Liver (tissue), 9 donors: ENCODE data around the gene CRY1. TPM values are rescaled to one million over a fixed set of nuclear protein-coding genes. Genes with fewer than 3 reads are reported as not detected.

ENCODE experiments used
- DNase-seq: peaks from one replicate; pipeline ENCODE4 v3.0.0-alpha.2; 2017; ENCODE audit warnings: low spot score
- H3K27ac ChIP-seq, 2 donors: one replicate each; pipeline ENCODE4 v1.7.0; 2013; ENCODE audit warnings: inconsistent platforms in 2 of 2, low read length in 2 of 2, control low read depth in 1 of 2, low read depth in 1 of 2, mild to moderate bottlenecking in 1 of 2
- H3K27me3 ChIP-seq, 4 donors: one replicate each; pipeline versions ENCODE4 v1.6.1 to v1.7.0; 2013; ENCODE audit warnings: low read length in 3 of 4, inconsistent platforms in 1 of 4, mild to moderate bottlenecking in 1 of 4, moderate library complexity in 1 of 4; ENCODE audit not compliant: control insufficient read depth in 4 of 4, insufficient read depth in 4 of 4
- H3K36me3 ChIP-seq, 4 donors: one replicate each; pipeline versions ENCODE4 v1.6.1 to v1.7.0; 2013; ENCODE audit warnings: low read length in 3 of 4, mild to moderate bottlenecking in 3 of 4, low read depth in 1 of 4, moderate library complexity in 1 of 4; ENCODE audit not compliant: control insufficient read depth in 4 of 4, insufficient read depth in 3 of 4
- H3K4me1 ChIP-seq, 4 donors: one replicate each; pipeline versions ENCODE4 v1.6.1 to v1.7.0; 2013; ENCODE audit warnings: low read length in 3 of 4, mild to moderate bottlenecking in 3 of 4, moderate library complexity in 1 of 4; ENCODE audit not compliant: control insufficient read depth in 4 of 4, insufficient read depth in 4 of 4
- H3K4me3 ChIP-seq, 3 donors: one replicate each; pipeline versions ENCODE4 v1.6.1 to v1.7.0; 2013; ENCODE audit warnings: low read length in 3 of 3, control low read depth in 1 of 3, low read depth in 1 of 3, mild to moderate bottlenecking in 1 of 3
- H3K9ac ChIP-seq, 2 donors: one replicate each; pipeline ENCODE4 v1.7.0; 2013; ENCODE audit warnings: low read length in 2 of 2, mild to moderate bottlenecking in 2 of 2, moderate library complexity in 2 of 2, control low read depth in 1 of 2, low read depth in 1 of 2
- H3K9me3 ChIP-seq, 4 donors: one replicate each; pipeline versions ENCODE4 v1.6.1 to v1.7.0; 2013; ENCODE audit warnings: low read length in 3 of 4; ENCODE audit not compliant: control insufficient read depth in 4 of 4
- EGR1 ChIP-seq, 2 donors: IDR thresholded peaks; 2 replicates each; pipeline ENCODE4 v1.6.1; 2016 to 2018; ENCODE audit warnings: antibody characterized with exemption in 2 of 2, low read depth in 2 of 2
- FOXA1 ChIP-seq: IDR thresholded peaks from 2 replicates; pipeline ENCODE4 v1.6.1; 2016; ENCODE audit warnings: antibody characterized with exemption
- FOXA2 ChIP-seq: IDR thresholded peaks from 2 replicates; pipeline ENCODE4 v1.6.1; 2016; ENCODE audit warnings: antibody characterized with exemption
- GABPA ChIP-seq, 2 donors: IDR thresholded peaks in 1 of 2; conservative IDR thresholded peaks in 1 of 2; 2 replicates each; pipeline ENCODE4 v1.6.1; 2016; ENCODE audit warnings: antibody characterized with exemption in 2 of 2, mild to moderate bottlenecking in 1 of 2, moderate library complexity in 1 of 2
- HNF4A ChIP-seq, 2 donors: conservative IDR thresholded peaks; 2 replicates each; pipeline ENCODE4 v1.6.1; 2016; ENCODE audit warnings: antibody characterized with exemption in 2 of 2, mild to moderate bottlenecking in 2 of 2
- JUND ChIP-seq, 2 donors: IDR thresholded peaks; 2 replicates each; pipeline ENCODE4 v1.6.1; 2016; ENCODE audit warnings: antibody characterized with exemption in 2 of 2
- NR2F2 ChIP-seq: IDR thresholded peaks from 2 replicates; pipeline ENCODE4 v1.6.1; 2016; ENCODE audit warnings: antibody characterized with exemption
- RXRA ChIP-seq, 2 donors: IDR thresholded peaks; 2 replicates each; pipeline ENCODE4 v1.6.1; 2017 to 2018; ENCODE audit warnings: antibody characterized with exemption in 2 of 2, mild to moderate bottlenecking in 1 of 2
- SP1 ChIP-seq: IDR thresholded peaks from 2 replicates; pipeline ENCODE4 v1.6.1; 2018; ENCODE audit warnings: antibody characterized with exemption, mild to moderate bottlenecking
- TAF1 ChIP-seq: conservative IDR thresholded peaks from 2 replicates; pipeline ENCODE4 v1.6.1; 2016; ENCODE audit warnings: antibody characterized with exemption, mild to moderate bottlenecking
- YY1 ChIP-seq: IDR thresholded peaks from 2 replicates; pipeline ENCODE4 v1.6.1; 2016; ENCODE audit warnings: antibody characterized with exemption, mild to moderate bottlenecking
- WGBS: extraction: QIAGEN DNeasy Blood & Tissue Kit; methylation state at CpG from one replicate; pipeline ENCODE4 v1.1.7; 2013; 5-methylcytosine and 5-hydroxymethylcytosine counted together
- polyA plus RNA-seq, 2 donors: library from polyadenylated mRNA; stranded (reverse) in 1 of 2; unstranded in 1 of 2; fragments of 200-250 nt in 1 of 2; fragments of >200 nt in 1 of 2; fragmentation: Nextera tagmentation in 1 of 2; extraction: Ambion mirVana in 1 of 2; gene quantifications; one replicate each; pipeline versions ENCODE4 v1.2.1 to v1.2.3, GENCODE V29; 2013 to 2015
- total RNA-seq, 2 donors: library from RNA; depleted of rRNA; stranded (reverse); fragments of >200 nt; gene quantifications; one replicate each; pipeline ENCODE4 v1.2.3, GENCODE V29; 2014
- TF ChIP-seq, protein P1 (sequence below): IDR thresholded peaks from 2 replicates; pipeline ENCODE4 v1.6.1; 2016; ENCODE audit warnings: antibody characterized with exemption
- TF ChIP-seq, protein P2 (sequence below): IDR thresholded peaks from 2 replicates; pipeline ENCODE4 v1.6.1; 2016; ENCODE audit warnings: antibody characterized with exemption
- TF ChIP-seq, protein P3 (sequence below): fragments of 150-350 bp; IDR thresholded peaks from 2 replicates; pipeline ENCODE4 v1.5.1; 2017; ENCODE audit warnings: improper control_type of control experiment, low read depth, low read length; ENCODE audit not compliant: missing input control
- TF ChIP-seq, protein P4 (sequence below): IDR thresholded peaks from 2 replicates; pipeline ENCODE4 v1.6.1; 2016; ENCODE audit warnings: antibody characterized with exemption
- donor health status: healthy.
- donor health status: healthy.
- donor health status: healthy.
- donor health status: healthy.
- donor health status: healthy.

The CRY1 gene
- total and polyA plus RNA-seq, 4 donors = 5.7 to 16.6 (median 10.1) TPM

DNA sequence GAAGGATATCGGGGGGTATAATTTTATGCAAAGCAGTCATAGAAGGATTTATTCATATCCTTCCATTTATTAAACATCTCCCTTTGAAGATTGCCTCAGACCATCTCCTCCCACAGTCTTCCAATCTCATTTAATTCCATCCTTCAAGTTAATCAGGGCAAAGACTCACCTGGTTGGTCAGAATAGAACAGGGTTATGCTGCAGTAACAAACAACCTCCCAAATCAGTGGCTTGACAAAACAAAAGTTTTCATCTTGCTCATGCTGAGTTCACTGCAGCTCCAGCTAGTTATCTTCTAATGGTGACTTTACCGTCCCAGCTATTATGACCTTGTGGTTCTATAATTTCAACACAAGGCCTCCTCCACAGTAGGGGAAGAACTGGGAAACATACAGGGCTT is 57.6 kb downstream of the CRY1 start:
- H3K9ac ChIP-seq = no peak overlapping the region
- no peak overlapping the region for H3K4me3 ChIP-seq
- 98% methylated on average over 2 of the region's 2 CpGs for WGBS
- TF ChIP-seq JUND (IDR thresholded peaks at IDR 0.05) (no peak), HNF4A (conservative IDR thresholded peaks at IDR 0.05) (no peak), RXRA (IDR thresholded peaks at IDR 0.05) (no peak)
- no peak overlapping the region for H3K27ac ChIP-seq
- H3K4me1 ChIP-seq = peaks cover 0 to 7% (median under 1%) of the 10 kb centered on the region in 4 donors
- H3K27me3 ChIP-seq = no peaks in the 10 kb centered on the region
- H3K9me3 ChIP-seq = no peaks in the 10 kb centered on the region
- no peak for DNase-seq
- H3K36me3 ChIP-seq = no peaks in the 10 kb centered on the region

DNA sequence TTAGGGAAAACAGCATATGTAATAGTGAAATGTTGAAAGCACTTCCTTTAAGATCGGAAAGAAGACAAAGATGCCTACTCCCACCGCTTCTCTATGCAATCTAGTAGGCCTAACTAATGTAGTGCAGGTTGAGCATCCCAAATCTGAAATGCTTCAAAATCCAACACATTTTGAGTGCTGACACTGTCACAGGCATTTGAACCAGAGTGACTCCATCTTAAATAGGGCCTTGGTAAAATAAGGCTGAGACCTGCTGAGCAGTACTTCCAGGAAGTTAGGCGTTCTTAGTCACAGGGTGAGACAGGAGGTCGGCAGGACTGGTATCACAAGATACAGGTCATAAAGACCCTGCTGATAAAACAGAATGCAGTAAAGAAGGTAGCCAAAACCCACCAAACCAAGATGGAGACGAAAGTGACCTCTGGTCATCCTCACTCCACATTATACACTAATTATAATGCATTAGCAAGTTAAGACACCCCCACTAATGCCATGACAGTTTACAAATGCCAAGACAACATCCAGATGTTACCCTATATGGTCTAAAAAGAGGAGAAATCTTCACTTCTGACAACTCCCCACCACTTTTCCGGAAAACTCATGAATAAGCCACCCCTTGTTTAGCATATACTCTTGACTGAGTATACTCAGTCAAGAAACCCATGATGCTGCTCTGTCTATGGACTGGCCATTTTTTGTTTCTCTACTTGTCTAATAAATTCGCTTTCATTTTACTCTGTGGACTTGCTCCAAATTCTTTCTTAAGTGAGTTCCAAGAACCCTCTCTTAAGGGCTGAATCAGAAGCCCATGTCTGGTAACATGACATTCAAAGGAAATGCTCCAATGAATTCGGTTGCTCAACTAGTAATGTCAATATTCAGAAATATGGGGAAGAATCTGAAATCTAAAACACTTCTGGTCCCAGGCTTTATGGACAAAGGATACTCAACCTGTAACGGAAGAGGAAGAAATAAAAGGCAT is 59.3 kb downstream of the CRY1 start:
- TF ChIP-seq, protein P1, sequence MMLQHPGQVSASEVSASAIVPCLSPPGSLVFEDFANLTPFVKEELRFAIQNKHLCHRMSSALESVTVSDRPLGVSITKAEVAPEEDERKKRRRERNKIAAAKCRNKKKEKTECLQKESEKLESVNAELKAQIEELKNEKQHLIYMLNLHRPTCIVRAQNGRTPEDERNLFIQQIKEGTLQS = no peak
- TF ChIP-seq, protein P2, sequence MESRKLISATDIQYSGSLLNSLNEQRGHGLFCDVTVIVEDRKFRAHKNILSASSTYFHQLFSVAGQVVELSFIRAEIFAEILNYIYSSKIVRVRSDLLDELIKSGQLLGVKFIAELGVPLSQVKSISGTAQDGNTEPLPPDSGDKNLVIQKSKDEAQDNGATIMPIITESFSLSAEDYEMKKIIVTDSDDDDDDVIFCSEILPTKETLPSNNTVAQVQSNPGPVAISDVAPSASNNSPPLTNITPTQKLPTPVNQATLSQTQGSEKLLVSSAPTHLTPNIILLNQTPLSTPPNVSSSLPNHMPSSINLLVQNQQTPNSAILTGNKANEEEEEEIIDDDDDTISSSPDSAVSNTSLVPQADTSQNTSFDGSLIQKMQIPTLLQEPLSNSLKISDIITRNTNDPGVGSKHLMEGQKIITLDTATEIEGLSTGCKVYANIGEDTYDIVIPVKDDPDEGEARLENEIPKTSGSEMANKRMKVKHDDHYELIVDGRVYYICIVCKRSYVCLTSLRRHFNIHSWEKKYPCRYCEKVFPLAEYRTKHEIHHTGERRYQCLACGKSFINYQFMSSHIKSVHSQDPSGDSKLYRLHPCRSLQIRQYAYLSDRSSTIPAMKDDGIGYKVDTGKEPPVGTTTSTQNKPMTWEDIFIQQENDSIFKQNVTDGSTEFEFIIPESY = no peak
- no peak for TF ChIP-seq TAF1
- no peak for TF ChIP-seq GABPA (IDR thresholded peaks at IDR 0.05 in 1 of 2, conservative IDR thresholded peaks at IDR 0.05 in 1 of 2)
- no peak for TF ChIP-seq NR2F2
- TF ChIP-seq FOXA2 = no peak
- no peak for TF ChIP-seq JUND (IDR thresholded peaks at IDR 0.05)
- TF ChIP-seq, protein P3, sequence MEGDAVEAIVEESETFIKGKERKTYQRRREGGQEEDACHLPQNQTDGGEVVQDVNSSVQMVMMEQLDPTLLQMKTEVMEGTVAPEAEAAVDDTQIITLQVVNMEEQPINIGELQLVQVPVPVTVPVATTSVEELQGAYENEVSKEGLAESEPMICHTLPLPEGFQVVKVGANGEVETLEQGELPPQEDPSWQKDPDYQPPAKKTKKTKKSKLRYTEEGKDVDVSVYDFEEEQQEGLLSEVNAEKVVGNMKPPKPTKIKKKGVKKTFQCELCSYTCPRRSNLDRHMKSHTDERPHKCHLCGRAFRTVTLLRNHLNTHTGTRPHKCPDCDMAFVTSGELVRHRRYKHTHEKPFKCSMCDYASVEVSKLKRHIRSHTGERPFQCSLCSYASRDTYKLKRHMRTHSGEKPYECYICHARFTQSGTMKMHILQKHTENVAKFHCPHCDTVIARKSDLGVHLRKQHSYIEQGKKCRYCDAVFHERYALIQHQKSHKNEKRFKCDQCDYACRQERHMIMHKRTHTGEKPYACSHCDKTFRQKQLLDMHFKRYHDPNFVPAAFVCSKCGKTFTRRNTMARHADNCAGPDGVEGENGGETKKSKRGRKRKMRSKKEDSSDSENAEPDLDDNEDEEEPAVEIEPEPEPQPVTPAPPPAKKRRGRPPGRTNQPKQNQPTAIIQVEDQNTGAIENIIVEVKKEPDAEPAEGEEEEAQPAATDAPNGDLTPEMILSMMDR = no peak
- TF ChIP-seq EGR1 (IDR thresholded peaks at IDR 0.05; ENCODE audit: low read depth in 2 of 2) = no peak
- H3K9me3 ChIP-seq = no peaks in the 10 kb centered on the region
- no peak overlapping the region for H3K9ac ChIP-seq
- WGBS = 95% methylated on average over 9 of the region's 9 CpGs
- H3K27me3 ChIP-seq = no peaks in the 10 kb centered on the region
- no peaks in the 10 kb centered on the region for H3K36me3 ChIP-seq
- H3K4me3 ChIP-seq = no peak overlapping the region
- no peak for DNase-seq
- H3K4me1 ChIP-seq = peaks cover 0 to 7% (median under 1%) of the 10 kb centered on the region in 4 donors
- H3K27ac ChIP-seq = no peak overlapping the region

DNA sequence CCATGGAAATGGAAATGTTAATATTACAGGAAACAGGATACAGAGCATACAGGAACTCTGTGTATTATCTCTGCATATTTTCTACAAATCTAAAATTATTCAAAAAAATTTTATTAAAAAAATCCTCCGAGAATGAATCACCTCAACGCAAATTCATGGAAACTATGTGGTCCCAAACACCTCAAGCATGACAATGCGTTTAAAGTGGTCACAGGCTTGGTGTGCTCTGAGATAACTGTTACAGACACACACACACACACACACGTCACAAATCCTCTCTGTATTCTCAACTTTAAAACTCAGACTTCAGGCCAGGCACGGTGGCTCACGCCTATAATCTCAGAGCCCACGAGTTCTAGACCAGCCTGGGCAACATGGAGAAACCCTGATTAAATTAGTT is 61.1 kb downstream of the CRY1 start:
- Histone ChIP-seq H3K27ac (no peak overlapping the region), H3K4me3 (no peak overlapping the region), H3K27me3 (no peaks in the 10 kb centered on the region), H3K36me3 (no peaks in the 10 kb centered on the region), H3K9me3 (no peaks in the 10 kb centered on the region), H3K9ac (no peak overlapping the region), H3K4me1 (peaks cover 0 to 19% (median under 1%) of the 10 kb centered on the region in 4 donors)
- no peak for DNase-seq
- 83% methylated on average over 7 of the region's 7 CpGs for whole genome bisulfite sequencing
- TF ChIP-seq FOXA1 = no peak
- no peak for TF ChIP-seq JUND (IDR thresholded peaks at IDR 0.05)
- no peak for TF ChIP-seq FOXA2
- TF ChIP-seq, protein P3 = no peak
- no peak for TF ChIP-seq TAF1
- no peak for TF ChIP-seq NR2F2
- TF ChIP-seq, protein P1 = no peak
- TF ChIP-seq, protein P4, sequence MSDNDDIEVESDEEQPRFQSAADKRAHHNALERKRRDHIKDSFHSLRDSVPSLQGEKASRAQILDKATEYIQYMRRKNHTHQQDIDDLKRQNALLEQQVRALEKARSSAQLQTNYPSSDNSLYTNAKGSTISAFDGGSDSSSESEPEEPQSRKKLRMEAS = no peak
- TF ChIP-seq RXRA (IDR thresholded peaks at IDR 0.05) = no peak
- no peak for TF ChIP-seq YY1
- TF ChIP-seq SP1 = no peak
